HepG2 (cell line): ENCODE data around the gene WDR35. TPM values are rescaled to one million over a fixed set of nuclear protein-coding genes. Genes with fewer than 3 reads are reported as not detected.

Experiments
- CREB1 ChIP-seq, 2 experiments: fragments of 450-650 bp in 1 of 2; IDR thresholded peaks; 2 replicates each; pipeline ENCODE4 v1.6.1; 2016 to 2017; ENCODE audit warnings: control low read depth in 1 of 2, mild to moderate bottlenecking in 1 of 2, missing compliant biosample characterization in 1 of 2, missing genetic modification characterization in 1 of 2
- DRAP1 ChIP-seq: IDR thresholded peaks from 2 replicates; pipeline ENCODE4 v1.6.1; 2016; ENCODE audit warnings: missing genetic modification reagents, missing compliant biosample characterization
- ERF ChIP-seq: IDR thresholded peaks from 2 replicates; pipeline ENCODE4 v1.6.1; 2018; ENCODE audit warnings: missing biosample characterization, missing genetic modification reagents
- FOSL1 ChIP-seq: sonication (generic); formaldehyde crosslinking; IDR thresholded peaks from 2 replicates; pipeline ENCODE4 v1.9.0; 2021; ENCODE audit warnings: missing genetic modification reagents, borderline replicate concordance
- FOXJ3 ChIP-seq: sonication (generic); formaldehyde crosslinking; IDR thresholded peaks from 2 replicates; pipeline ENCODE4 v1.4.0; 2020; ENCODE audit warnings: missing genetic modification reagents, mild to moderate bottlenecking, borderline replicate concordance
- HIVEP1 ChIP-seq: sonication (generic); formaldehyde crosslinking; IDR thresholded peaks from 2 replicates; pipeline ENCODE4 v1.4.0; 2020; ENCODE audit warnings: mild to moderate bottlenecking, missing genetic modification reagents
- NAIF1 ChIP-seq: sonication (generic); formaldehyde crosslinking; IDR thresholded peaks from 2 replicates; pipeline ENCODE4 v1.5.0; 2020; ENCODE audit warnings: mild to moderate bottlenecking, missing genetic modification reagents, borderline replicate concordance
- RCOR2 ChIP-seq: IDR thresholded peaks from 2 replicates; pipeline ENCODE4 v1.6.1; 2016; ENCODE audit warnings: missing biosample characterization, missing genetic modification reagents
- RXRB ChIP-seq: IDR thresholded peaks from 2 replicates; pipeline ENCODE4 v1.6.1; 2016; ENCODE audit warnings: borderline replicate concordance, missing genetic modification reagents, missing compliant biosample characterization
- SOX5 ChIP-seq: IDR thresholded peaks from 2 replicates; pipeline ENCODE4 v1.6.1; 2016; ENCODE audit warnings: borderline replicate concordance
- THRA ChIP-seq: sonication (generic); formaldehyde crosslinking; IDR thresholded peaks from 2 replicates; pipeline ENCODE4 v1.4.0; 2020; ENCODE audit warnings: missing genetic modification reagents, borderline replicate concordance
- ZNF317 ChIP-seq: sonication (generic); formaldehyde crosslinking; IDR thresholded peaks from 2 replicates; pipeline ENCODE4 v1.5.0; 2020; ENCODE audit warnings: mild to moderate bottlenecking, missing genetic modification reagents
- ZNF337 ChIP-seq: sonication (generic); formaldehyde crosslinking; IDR thresholded peaks from 2 replicates; pipeline ENCODE4 v1.5.1; 2020; ENCODE audit warnings: missing genetic modification reagents, low read depth, mild to moderate bottlenecking, borderline replicate concordance
- ZNF446 ChIP-seq: sonication (generic); formaldehyde crosslinking; IDR thresholded peaks from 2 replicates; pipeline ENCODE4 v1.5.0; 2020; ENCODE audit warnings: mild to moderate bottlenecking, missing genetic modification reagents
- ZNF724P ChIP-seq: sonication (generic); formaldehyde crosslinking; IDR thresholded peaks from 2 replicates; pipeline ENCODE4 v1.8.0; 2022; ENCODE audit warnings: missing genetic modification reagents, borderline replicate concordance
- ZNF747 ChIP-seq: sonication (generic); formaldehyde crosslinking; IDR thresholded peaks from 2 replicates; pipeline ENCODE4 v1.8.1; 2023; ENCODE audit warnings: missing genetic modification reagents, mild to moderate bottlenecking, borderline replicate concordance
- ZNF772 ChIP-seq: sonication (generic); formaldehyde crosslinking; IDR thresholded peaks from 2 replicates; pipeline ENCODE4 v1.5.0; 2020; ENCODE audit warnings: mild to moderate bottlenecking, missing genetic modification reagents
- polyA plus RNA-seq, 8 experiments: library from polyadenylated mRNA; depleted of rRNA in 3 of 8; stranded (reverse) in 7 of 8; unstranded in 1 of 8; fragments of >200 nt; fragmentation: Illumina TruSeq in 4 of 8; extraction: Trizol in 4 of 8; gene quantifications; 2 replicates each; pipeline versions ENCODE4 v1.2.1 to v1.2.3, GENCODE V29; 2011 to 2016; ENCODE audit warnings: low read depth in 4 of 8, missing spikeins in 1 of 8, mixed read lengths in 1 of 8; ENCODE audit not compliant: insufficient read depth in 1 of 8
- total RNA-seq, 5 experiments: library from RNA; depleted of rRNA; stranded (reverse); fragments of >200 nt; fragmentation: Illumina TruSeq; extraction: Trizol; gene quantifications; 2 replicates each; pipeline ENCODE4 v1.2.3, GENCODE V29; 2016; ENCODE audit warnings: low read depth in 1 of 5
- TF ChIP-seq, protein P1 (sequence below): sonication (generic); formaldehyde crosslinking; IDR thresholded peaks from 2 replicates; pipeline ENCODE4 v1.4.0; 2020; ENCODE audit warnings: missing genetic modification reagents
- TF ChIP-seq, protein P2 (sequence below): sonication (generic); formaldehyde crosslinking; IDR thresholded peaks from 2 replicates; pipeline ENCODE4 v1.4.0; 2020; ENCODE audit warnings: missing genetic modification reagents, borderline replicate concordance
- TF ChIP-seq, protein P3 (sequence below): fragments of 450-650 bp; IDR thresholded peaks from 2 replicates; pipeline ENCODE4 v1.6.1; 2016

WDR35 gene
- total and polyA plus RNA-seq, 2 of the 13 experiments (the other 11 are each of a cell fraction or from before 2014, with no cell fraction given): 11.1 to 19.6 TPM

DNA sequence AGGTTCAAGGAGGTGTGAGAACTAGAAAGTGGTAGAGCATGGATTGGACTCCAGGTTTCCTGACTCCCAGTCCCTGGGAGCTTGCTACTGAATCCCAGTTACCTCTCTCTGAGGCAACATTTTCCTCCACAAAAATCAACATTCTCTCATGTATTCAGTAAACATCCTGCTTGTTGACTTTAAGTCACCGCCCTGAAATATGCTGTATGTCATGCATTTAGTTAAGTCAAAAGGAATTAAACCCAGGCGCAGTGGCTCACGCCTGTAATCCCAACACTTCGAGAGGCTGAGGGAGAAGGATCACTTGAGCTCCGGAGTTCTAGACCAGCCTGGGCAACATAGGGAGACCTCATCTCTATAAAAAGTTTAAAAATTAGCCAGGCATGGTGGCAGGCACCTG lies 18.8 kb upstream of the WDR35 start (continued):
- TF ChIP-seq SOX5 (CRISPR knock-in tag): peak; percentile 69; the same call in 1 of the 2 replicates
- TF ChIP-seq, protein P1, sequence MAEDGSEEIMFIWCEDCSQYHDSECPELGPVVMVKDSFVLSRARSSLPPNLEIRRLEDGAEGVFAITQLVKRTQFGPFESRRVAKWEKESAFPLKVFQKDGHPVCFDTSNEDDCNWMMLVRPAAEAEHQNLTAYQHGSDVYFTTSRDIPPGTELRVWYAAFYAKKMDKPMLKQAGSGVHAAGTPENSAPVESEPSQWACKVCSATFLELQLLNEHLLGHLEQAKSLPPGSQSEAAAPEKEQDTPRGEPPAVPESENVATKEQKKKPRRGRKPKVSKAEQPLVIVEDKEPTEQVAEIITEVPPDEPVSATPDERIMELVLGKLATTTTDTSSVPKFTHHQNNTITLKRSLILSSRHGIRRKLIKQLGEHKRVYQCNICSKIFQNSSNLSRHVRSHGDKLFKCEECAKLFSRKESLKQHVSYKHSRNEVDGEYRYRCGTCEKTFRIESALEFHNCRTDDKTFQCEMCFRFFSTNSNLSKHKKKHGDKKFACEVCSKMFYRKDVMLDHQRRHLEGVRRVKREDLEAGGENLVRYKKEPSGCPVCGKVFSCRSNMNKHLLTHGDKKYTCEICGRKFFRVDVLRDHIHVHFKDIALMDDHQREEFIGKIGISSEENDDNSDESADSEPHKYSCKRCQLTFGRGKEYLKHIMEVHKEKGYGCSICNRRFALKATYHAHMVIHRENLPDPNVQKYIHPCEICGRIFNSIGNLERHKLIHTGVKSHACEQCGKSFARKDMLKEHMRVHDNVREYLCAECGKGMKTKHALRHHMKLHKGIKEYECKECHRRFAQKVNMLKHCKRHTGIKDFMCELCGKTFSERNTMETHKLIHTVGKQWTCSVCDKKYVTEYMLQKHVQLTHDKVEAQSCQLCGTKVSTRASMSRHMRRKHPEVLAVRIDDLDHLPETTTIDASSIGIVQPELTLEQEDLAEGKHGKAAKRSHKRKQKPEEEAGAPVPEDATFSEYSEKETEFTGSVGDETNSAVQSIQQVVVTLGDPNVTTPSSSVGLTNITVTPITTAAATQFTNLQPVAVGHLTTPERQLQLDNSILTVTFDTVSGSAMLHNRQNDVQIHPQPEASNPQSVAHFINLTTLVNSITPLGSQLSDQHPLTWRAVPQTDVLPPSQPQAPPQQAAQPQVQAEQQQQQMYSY (CRISPR knock-in tag): peak; percentile 83; the same call in 1 of the 2 replicates
- no peak; the same call in 1 of the 2 replicates for TF ChIP-seq ZNF317 (CRISPR knock-in tag)
- no peak for TF ChIP-seq HIVEP1 (CRISPR knock-in tag)
- TF ChIP-seq, protein P2, sequence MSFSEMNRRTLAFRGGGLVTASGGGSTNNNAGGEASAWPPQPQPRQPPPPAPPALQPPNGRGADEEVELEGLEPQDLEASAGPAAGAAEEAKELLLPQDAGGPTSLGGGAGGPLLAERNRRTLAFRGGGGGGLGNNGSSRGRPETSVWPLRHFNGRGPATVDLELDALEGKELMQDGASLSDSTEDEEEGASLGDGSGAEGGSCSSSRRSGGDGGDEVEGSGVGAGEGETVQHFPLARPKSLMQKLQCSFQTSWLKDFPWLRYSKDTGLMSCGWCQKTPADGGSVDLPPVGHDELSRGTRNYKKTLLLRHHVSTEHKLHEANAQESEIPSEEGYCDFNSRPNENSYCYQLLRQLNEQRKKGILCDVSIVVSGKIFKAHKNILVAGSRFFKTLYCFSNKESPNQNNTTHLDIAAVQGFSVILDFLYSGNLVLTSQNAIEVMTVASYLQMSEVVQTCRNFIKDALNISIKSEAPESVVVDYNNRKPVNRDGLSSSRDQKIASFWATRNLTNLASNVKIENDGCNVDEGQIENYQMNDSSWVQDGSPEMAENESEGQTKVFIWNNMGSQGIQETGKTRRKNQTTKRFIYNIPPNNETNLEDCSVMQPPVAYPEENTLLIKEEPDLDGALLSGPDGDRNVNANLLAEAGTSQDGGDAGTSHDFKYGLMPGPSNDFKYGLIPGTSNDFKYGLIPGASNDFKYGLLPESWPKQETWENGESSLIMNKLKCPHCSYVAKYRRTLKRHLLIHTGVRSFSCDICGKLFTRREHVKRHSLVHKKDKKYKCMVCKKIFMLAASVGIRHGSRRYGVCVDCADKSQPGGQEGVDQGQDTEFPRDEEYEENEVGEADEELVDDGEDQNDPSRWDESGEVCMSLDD (CRISPR knock-in tag): no peak
- no peak for TF ChIP-seq ZNF337 (CRISPR knock-in tag)
- TF ChIP-seq THRA (CRISPR knock-in tag): peak; percentile 69; the same call in 1 of the 2 replicates
- TF ChIP-seq ZNF724P (CRISPR knock-in tag): 0 out of 2 replicates have a peak, but pooled peaks have one; percentile 34
- TF ChIP-seq RCOR2 (CRISPR knock-in tag): no peak
- no peak for TF ChIP-seq ZNF747 (CRISPR knock-in tag)
- TF ChIP-seq FOSL1: no peak; the same call in 1 of the 2 replicates
- 0 out of 2 replicates have a peak, but pooled peaks have one; percentile 5 for TF ChIP-seq CREB1 (IDR thresholded peaks at IDR 0.05)
- TF ChIP-seq CREB1 (CRISPR knock-in tag; IDR thresholded peaks at IDR 0.05): no peak
- TF ChIP-seq DRAP1 (CRISPR knock-in tag): peak; percentile 61; the same call in 1 of the 2 replicates
- TF ChIP-seq FOXJ3 (CRISPR knock-in tag): peak; percentile 75; the same call in 1 of the 2 replicates
- peak; percentile 61; the same call in 1 of the 2 replicates for TF ChIP-seq ZNF772
- no peak for TF ChIP-seq NAIF1 (CRISPR knock-in tag)
- TF ChIP-seq ZNF446 (CRISPR knock-in tag): no peak
- TF ChIP-seq RXRB (CRISPR knock-in tag): peak; percentile 84
- TF ChIP-seq, protein P3, sequence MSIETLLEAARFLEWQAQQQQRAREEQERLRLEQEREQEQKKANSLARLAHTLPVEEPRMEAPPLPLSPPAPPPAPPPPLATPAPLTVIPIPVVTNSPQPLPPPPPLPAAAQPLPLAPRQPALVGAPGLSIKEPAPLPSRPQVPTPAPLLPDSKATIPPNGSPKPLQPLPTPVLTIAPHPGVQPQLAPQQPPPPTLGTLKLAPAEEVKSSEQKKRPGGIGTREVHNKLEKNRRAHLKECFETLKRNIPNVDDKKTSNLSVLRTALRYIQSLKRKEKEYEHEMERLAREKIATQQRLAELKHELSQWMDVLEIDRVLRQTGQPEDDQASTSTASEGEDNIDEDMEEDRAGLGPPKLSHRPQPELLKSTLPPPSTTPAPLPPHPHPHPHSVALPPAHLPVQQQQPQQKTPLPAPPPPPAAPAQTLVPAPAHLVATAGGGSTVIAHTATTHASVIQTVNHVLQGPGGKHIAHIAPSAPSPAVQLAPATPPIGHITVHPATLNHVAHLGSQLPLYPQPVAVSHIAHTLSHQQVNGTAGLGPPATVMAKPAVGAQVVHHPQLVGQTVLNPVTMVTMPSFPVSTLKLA: no peak
- peak; percentile 60; the same call in 1 of the 2 replicates for TF ChIP-seq ERF (CRISPR knock-in tag)
